Mononuclear cell (primary cell): ENCODE measurements around the gene CAMK1D. TPM values are rescaled to one million over a fixed set of nuclear protein-coding genes. Genes with fewer than 3 reads are reported as not detected.

Experiments used
- H3K27me3 ChIP-seq: 2 replicates; pipeline ENCODE4 v1.6.0; 2011; ENCODE audit warnings: low read length, control low read depth; ENCODE audit not compliant: insufficient read depth
- H3K4me1 ChIP-seq: 2 replicates; pipeline ENCODE4 v1.5.1; 2011; ENCODE audit warnings: mild to moderate bottlenecking, low read length, control low read depth; ENCODE audit not compliant: insufficient read depth
- H3K4me3 ChIP-seq: 2 replicates; pipeline ENCODE4 v1.5.1; 2011; ENCODE audit warnings: mild to moderate bottlenecking, low read length, moderate library complexity
- H3K9me3 ChIP-seq: 2 replicates; pipeline ENCODE4 v1.5.1; 2011; ENCODE audit warnings: low read depth, mild to moderate bottlenecking, control low read depth, low read length
- total RNA-seq: library from RNA; depleted of rRNA; stranded (reverse); fragments of >200 nt; gene quantifications from one replicate; pipeline ENCODE4 v1.2.3, GENCODE V29; 2012

The CAMK1D gene
- total RNA-seq, 1 donor, result 11.0 TPM

DNA sequence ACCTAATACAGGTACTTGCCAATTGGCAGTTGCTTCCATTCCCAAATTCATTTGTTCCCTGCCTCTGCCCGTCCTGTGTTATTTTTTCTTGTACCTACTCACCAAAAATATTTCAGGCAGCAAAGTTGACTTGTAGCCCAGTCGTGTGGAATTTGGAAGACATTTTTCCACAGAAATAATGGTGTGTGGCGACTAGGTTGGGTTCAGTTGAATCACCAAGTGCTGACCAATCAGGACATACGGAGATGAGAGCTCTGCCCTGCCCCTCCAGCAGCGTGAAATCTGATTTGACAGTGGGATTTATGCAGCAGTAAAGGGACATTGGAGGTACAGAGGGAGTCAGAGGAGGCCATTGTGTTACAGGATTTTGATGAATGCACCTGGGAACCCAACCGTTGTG is 435.3 kb downstream of the CAMK1D start:
- H3K4me3 ChIP-seq, result no peak overlapping the region
- no peaks in the 10 kb centered on the region for H3K9me3 ChIP-seq
- no peaks in the 10 kb centered on the region for H3K4me1 ChIP-seq
- H3K27me3 ChIP-seq, result no peaks in the 10 kb centered on the region

DNA sequence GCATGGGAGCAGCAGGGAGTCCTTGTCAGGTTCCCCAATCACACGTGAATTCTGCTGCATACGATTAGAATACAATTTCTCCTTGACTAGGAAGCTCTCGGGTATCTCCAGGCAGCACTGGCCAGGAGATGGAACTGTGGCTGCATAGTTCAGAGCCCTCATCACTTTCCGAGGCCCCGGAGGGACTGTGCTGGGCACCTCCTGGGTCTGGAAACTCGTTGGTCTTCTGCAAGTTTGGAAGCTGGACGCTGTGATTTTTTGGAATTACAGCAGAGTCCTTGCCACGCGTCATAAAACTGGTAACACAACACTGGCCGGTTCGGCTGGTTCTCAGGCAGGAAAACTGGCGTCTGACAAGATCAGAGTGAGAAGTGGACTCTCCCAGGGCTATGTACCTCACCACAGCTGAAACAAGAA is 436.1 kb downstream of the CAMK1D start:
- Histone ChIP-seq H3K4me1 (no peaks in the 10 kb centered on the region), H3K9me3 (no peaks in the 10 kb centered on the region), H3K27me3 (no peaks in the 10 kb centered on the region), H3K4me3 (no peak overlapping the region)

DNA sequence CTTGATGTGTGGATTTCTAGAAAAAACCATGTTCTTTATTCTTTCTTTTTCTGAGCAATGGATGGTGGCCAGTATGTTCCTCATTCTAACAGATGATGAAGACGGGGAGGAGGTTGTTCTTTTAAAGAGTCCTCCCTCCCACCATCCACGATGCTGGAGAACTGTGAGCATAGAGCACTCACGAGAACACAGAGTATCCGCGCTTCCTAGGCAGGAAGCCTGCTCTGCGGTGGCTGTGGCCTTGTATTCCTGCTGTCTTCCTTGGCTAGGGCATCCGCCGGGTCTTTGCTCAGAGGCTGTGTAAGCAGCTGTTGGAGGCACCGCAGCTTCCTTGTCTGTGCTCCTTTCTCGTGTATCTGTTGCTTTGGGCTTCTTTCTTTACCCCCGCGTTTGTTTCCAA is 437.9 kb downstream of the CAMK1D start:
- H3K9me3 ChIP-seq, result no peaks in the 10 kb centered on the region
- H3K27me3 ChIP-seq, result no peaks in the 10 kb centered on the region
- no peaks in the 10 kb centered on the region for H3K4me1 ChIP-seq
- H3K4me3 ChIP-seq, result no peak overlapping the region

DNA sequence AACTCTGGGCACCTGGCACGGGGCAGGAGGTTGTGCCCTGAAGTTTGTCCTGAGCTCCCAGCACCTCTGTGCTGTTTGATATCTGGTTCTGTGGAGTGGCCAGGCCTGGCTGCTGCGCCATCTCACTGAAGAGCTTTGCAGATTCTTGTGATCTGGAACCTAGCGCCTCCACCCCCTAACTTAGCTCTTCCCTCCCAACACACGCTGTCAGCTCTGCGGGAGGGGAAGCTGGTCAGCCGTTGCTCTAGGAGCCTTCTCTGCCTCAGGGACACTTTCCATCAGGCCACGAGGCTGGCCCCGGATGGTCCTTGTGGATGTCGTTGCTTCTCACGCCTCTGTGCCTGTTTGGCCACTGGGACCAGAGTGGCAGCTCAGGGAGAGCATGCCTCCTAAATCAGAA is 438.9 kb downstream of the CAMK1D start:
- Histone ChIP-seq H3K4me3 (no peak overlapping the region), H3K9me3 (no peaks in the 10 kb centered on the region), H3K27me3 (no peaks in the 10 kb centered on the region), H3K4me1 (no peaks in the 10 kb centered on the region)

DNA sequence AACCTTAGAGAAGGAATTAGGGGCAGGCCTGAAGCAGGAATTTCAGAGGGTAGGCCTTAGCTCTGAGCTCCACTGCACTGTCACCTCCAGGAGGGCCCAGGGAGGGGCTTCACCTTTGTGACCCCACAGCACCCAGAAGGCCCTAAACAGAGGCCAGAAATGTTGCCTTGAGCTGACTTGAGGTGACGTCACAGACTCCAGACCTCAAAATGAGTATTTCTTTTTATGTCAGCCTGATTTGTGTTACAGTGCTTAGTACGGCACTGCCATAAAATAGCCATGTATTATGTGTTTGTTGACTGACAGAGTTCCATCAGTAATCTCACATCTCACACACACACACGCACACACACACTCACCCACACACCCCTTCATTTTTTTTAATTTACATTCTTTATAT is 440.9 kb downstream of the CAMK1D start:
- no peaks in the 10 kb centered on the region for H3K9me3 ChIP-seq
- H3K4me3 ChIP-seq, result no peak overlapping the region
- no peaks in the 10 kb centered on the region for H3K27me3 ChIP-seq
- no peaks in the 10 kb centered on the region for H3K4me1 ChIP-seq

DNA sequence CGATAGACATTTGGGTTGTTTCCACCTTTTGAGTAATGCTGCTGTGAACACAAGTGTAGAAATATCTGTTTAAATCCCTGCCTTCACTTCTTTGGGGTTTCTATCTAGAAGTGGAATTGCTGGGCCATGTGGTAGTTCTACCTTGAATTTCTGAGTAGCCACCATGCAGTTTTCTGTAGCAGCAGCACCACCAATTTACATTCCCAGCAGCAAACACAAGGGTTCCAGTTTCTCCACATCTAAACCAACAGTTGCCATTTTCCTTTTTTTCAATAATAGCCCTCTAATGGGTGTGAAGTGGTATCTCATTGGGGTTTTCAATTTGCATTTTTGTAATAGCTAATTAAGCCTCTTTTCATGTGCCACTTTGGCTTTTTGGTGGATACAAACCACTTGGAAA is 442.4 kb downstream of the CAMK1D start:
- H3K9me3 ChIP-seq, result no peaks in the 10 kb centered on the region
- H3K4me1 ChIP-seq, result no peaks in the 10 kb centered on the region
- H3K4me3 ChIP-seq, result no peak overlapping the region
- H3K27me3 ChIP-seq, result no peaks in the 10 kb centered on the region

DNA sequence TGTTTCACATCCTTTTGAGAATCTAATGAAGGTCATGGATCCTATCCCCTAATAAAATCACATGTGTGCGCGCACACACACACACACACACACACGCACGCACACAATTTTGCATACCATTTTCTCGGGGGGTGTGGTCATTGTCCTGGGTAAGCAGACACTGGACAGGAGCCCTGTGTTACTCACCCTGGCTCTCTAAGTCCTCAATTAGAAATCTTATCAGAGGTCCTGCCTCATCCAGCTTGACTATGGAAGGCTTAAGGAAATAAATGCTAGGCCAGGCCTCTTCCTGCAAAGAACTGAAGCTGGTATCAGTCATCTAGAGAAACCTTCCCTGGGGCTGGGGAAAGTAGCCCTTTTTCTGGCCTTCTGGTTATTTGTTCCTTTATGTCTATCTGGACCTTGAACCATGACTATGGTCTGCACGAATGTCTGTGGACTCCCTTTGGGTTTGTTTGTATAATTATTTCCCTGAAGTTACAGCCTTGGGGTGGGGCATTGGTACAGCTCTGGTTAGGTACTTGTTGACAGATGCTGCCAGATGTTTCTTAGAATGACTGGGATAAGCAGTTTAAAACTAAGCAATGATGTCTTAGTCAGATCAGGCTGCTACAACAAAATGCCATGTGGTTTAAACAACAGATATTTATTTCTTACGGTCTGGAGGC is 443.7 kb downstream of the CAMK1D start:
- Histone ChIP-seq H3K4me3 (no peak overlapping the region), H3K27me3 (no peaks in the 10 kb centered on the region), H3K4me1 (no peaks in the 10 kb centered on the region), H3K9me3 (no peaks in the 10 kb centered on the region)

DNA sequence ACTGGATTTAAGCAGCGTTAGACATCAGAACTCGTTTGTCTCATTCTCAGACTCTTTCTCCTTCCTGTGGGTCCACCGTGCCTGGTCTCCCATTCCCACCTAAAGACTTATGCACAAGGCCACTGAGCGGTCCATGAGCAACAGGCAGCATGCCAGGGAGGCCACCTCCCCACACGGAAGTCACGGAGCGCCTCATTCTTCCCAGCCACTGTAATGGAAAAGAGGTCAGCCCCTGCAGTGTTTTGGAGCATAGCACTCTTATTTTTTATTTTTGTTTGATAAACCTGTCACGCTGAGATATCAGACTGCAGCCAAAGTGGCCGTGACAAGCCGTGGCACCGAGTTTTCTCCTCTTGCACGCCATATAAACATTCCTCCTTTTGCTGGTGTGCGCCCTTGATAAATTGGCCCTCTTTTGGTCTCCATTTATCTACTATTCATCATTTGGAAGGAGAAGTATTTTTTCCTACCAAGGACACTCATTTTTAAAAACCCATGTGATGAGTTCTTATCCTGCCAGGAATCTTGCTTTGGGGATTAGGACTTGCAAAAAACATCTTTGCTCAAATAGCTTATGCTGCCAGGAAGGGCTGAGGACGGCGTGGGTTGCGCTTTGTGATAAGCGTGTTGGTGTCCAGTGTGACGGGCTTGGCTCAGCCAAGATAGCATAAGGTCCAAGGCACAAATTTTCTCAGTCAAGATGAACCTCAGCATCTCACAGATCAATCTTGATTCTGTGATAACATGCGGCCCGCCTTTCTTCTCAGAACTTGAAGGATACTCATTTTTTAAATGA is 446.2 kb downstream of the CAMK1D start:
- no peaks in the 10 kb centered on the region for H3K4me1 ChIP-seq
- H3K9me3 ChIP-seq, result no peaks in the 10 kb centered on the region
- no peaks in the 10 kb centered on the region for H3K27me3 ChIP-seq
- no peak overlapping the region for H3K4me3 ChIP-seq

DNA sequence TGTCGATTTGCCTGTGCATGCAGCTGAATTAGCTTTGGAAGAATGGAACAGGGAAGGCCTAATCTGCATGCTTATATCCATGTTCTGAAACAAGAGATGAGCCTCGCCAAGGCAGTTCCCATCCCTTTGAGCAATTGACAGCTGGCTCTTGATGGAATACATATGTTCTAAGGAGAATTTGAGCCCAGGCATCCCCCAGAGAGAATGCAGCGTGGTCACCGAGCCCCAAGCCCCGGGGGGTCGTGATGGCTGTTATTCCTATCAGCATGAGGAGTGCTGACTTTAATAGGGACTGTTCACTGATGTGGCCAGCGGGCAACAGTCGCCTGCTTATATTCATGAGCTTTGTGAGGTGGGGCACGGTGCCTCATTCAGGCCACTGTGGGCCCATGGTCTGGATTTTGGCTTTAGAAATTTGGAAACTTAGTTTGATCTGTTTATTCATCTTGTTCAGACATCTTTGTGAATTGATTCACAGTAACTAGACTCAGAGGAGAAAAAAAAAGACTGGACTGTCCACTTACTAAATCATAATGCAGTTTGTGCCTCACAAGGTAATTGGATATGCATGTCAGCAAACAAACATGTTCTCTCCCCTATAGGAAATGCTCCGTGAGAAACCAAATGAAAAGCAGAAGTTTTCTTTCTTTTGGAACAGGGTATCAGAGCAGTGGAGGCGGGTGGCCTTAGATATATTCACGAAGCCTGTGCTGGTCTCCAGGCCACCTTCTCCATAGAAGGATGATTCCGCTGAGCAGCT is 447.2 kb downstream of the CAMK1D start:
- Histone ChIP-seq H3K27me3 (no peaks in the 10 kb centered on the region), H3K4me3 (no peak overlapping the region)

DNA sequence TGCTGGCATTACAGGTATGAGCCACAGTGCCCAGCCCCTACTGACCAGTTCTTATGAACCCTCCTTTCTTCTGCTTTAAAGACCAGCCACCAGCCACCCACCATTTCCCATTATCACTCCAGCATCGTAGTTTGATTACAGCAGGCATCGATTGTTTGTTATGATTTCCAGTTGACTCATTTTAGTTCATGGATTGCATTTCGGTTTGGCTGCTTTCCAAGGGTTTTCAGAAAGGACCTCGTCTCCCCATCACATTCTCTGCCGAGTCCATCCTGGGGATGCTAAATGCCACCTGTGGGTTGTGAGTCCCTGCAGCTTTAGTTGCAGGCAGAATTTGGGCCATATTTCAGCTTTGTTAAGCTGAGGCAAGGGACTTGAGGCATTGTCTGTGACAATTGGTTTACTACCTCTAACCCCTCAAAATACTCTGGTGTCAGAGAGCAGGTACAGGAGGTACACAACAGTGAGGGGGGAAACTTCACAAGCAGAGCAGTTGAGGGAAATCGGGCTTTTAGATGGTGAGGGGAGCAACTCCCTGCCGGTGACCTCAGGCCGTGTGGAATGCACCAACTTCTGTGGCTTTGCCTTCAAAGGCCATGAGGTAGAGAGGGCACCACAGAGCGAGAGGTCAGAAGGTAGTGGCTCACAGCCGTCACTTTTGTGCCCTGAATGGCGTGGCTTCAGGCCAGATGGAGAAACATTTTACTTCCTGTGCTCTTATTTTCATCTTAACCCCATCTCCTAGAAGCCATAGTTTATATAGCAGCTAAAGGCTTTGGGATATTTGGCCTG is 448.3 kb downstream of the CAMK1D start:
- H3K27me3 ChIP-seq, result no peaks in the 10 kb centered on the region
- H3K4me3 ChIP-seq, result no peak overlapping the region

More for the DNA sequence above, 447.2 kb downstream of the CAMK1D start:
- no peaks in the 10 kb centered on the region for H3K9me3 ChIP-seq
- H3K4me1 ChIP-seq, result no peaks in the 10 kb centered on the region

DNA sequence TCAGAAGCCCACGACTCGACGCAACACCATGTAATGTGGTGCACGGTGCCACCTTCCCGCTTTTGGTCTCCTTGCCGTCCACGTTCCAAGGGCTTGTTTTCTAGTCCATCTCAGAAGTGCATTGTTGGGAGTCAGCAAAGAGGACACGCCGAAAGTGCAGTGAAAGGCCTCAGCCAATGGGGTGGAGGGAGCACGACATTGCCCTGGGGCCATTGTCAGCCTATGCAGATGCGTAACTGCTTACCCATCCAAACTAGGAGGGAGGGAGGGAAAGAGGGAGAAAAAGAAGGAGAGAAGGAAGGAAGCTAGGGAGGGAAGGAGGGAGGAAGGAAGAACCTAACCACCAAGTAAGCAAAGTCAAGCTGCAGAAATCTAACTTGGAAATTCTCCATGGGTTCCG is 449.8 kb downstream of the CAMK1D start:
- no peaks in the 10 kb centered on the region for H3K27me3 ChIP-seq
- H3K4me3 ChIP-seq, result no peak overlapping the region
- H3K9me3 ChIP-seq, result no peaks in the 10 kb centered on the region
- no peaks in the 10 kb centered on the region for H3K4me1 ChIP-seq

More for the DNA sequence above, 448.3 kb downstream of the CAMK1D start:
- Histone ChIP-seq H3K9me3 (no peaks in the 10 kb centered on the region), H3K4me1 (no peaks in the 10 kb centered on the region)

DNA sequence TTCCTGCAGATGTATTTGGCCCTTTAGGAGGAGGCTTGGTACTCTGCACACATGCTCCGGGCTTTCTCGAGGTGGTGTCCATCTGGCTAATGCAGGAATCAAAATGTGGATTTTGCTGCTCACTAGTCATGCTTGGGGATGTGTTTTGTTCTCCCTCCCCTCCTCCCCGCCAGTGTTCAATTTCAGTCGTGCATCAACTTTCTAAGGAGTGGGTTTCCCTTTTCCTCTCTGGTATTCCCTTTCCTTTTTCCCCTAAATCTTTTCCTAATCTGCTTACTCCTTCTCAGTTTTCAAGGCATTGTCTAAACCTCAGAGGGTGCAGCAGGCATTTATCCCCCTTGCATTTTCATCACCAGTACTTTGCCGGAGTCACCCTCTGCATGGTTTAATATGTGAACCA is 450.4 kb downstream of the CAMK1D start:
- no peaks in the 10 kb centered on the region for H3K27me3 ChIP-seq
- H3K4me3 ChIP-seq, result no peak overlapping the region
- H3K4me1 ChIP-seq, result no peaks in the 10 kb centered on the region
- H3K9me3 ChIP-seq, result no peaks in the 10 kb centered on the region

DNA sequence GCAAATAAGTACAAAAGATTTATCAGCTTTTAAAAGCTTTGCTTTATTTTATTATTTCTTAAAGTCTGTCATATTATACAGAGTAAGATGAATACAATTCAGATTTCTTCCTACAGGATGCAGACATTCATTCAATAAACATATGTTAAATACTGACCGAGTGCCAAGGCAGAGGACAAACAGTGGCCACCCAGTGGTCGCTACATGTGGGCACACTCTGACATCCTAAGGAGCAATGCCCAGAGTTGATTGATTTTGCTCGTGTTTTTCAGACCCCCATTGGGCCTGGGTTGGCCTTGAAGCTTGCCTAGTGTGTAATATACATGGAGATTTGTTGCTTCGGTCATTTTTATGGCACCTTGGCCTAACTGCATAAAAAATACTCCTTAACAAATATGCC is 451.0 kb downstream of the CAMK1D start:
- H3K27me3 ChIP-seq, result no peaks in the 10 kb centered on the region
- H3K4me1 ChIP-seq, result no peaks in the 10 kb centered on the region
- no peak overlapping the region for H3K4me3 ChIP-seq
- no peaks in the 10 kb centered on the region for H3K9me3 ChIP-seq

DNA sequence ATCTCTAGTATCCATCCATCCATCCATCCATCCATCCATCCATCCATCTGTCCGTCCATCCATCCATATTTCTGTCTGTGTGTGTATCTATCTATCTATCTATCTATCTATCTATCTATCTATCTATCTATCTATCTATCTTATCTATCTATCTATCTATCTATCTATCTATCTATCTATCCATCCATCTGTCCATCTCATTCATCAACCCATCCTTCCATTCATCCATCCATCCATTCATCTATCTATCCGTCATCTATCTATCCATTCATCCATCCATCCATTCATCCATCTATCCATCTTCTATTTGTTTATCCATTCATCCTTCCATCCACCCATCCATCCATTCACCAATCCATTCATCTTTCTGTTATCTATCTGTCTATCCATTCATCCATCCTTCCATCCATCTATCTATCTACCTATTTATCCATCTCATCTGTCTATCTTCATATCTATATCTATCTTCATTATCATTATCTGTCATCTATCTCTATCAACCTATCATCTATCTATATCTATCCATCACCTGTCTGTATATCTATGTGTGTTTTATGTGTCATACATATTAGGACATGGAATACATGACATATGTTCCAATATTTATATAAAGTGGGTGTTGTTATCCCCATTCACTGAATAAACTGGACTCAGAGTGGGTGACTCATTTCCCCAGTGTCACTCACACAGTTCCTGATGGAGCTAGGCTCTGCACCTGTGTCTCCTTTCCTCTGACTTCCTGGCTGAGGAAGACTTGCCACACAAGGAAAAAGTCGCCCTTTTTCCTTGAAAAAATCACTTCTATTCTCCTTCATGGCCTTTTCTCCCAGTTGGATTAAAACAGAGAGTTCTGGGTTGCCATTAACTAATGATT is 452.1 kb downstream of the CAMK1D start:
- H3K27me3 ChIP-seq, result no peaks in the 10 kb centered on the region
- no peak overlapping the region for H3K4me3 ChIP-seq
- H3K9me3 ChIP-seq, result no peaks in the 10 kb centered on the region
- no peaks in the 10 kb centered on the region for H3K4me1 ChIP-seq
